GM12878 (cell line): ENCODE measurements around the gene RACGAP1. TPM values are rescaled to one million over a fixed set of nuclear protein-coding genes. Genes with fewer than 3 reads are reported as not detected.

Experiments used
- ATAC-seq: fragments of 200-7000 bp; cut with Tn5 transposase; 3 replicates; pipeline ENCODE4 v1.9.1; 2020; ENCODE audit warnings: mild to moderate bottlenecking, moderate library complexity
- BruUV-seq: library from RNA; stranded (reverse); fragments of 400-500 nt; replicated peaks from 2 replicates; lab custom pipeline; 2021; lab: Mats Ljungman, UMichigan
- CTCF ChIA-PET: fragments of 300-600 bp; sonication (Branson Sonifier 250); formaldehyde crosslinking; extraction: SDS; loops from one replicate; lab custom pipeline; 2021; ENCODE audit warnings: inconsistent platforms; lab: Yijun Ruan, JAX
- POLR2A ChIA-PET: fragments of 350-600 bp; formaldehyde crosslinking; extraction: SDS; loops from one replicate; lab custom pipeline; 2021; ENCODE audit warnings: inconsistent platforms; lab: Charles Lee
- RAD21 ChIA-PET: fragments of 300-600 bp; sonication (Branson Sonifier 250); formaldehyde crosslinking; loops from one replicate; lab custom pipeline; 2023; ENCODE audit warnings: antibody characterized with exemption; ENCODE audit not compliant: unreplicated experiment; lab: Charles Lee
- SMC1A ChIA-PET: fragments of 300-600 bp; sonication (Branson Sonifier 250); formaldehyde crosslinking; loops from one replicate; lab custom pipeline; 2023; ENCODE audit not compliant: unreplicated experiment, uncharacterized antibody; lab: Charles Lee
- DNase-seq: peaks from one replicate; pipeline ENCODE4 v3.0.0-alpha.2; 2011; ENCODE audit warnings: low read depth, low spot score
- FAIRE-seq: peaks from 3 replicates; lab custom pipeline; 2011; peaks lifted over from hg19 to GRCh38; lab: Jason Lieb, UNC
- H2AFZ ChIP-seq: 2 replicates; pipeline ENCODE4 v1.6.0; 2011; ENCODE audit warnings: low read depth, low read length, control low read depth; ENCODE audit not compliant: control insufficient read depth
- H3K27ac ChIP-seq: 2 replicates; pipeline ENCODE4 v1.5.1; 2011; ENCODE audit warnings: control low read depth; ENCODE audit not compliant: control insufficient read depth, insufficient read depth
- H3K27me3 ChIP-seq, 2 experiments: replicated peaks in 1 of 2; 2 replicates each; pipeline versions ENCODE4 v1.6.0 to v1.6.1; 2011; ENCODE audit warnings: low read length in 1 of 2; ENCODE audit not compliant: control insufficient read depth in 2 of 2, insufficient read depth in 2 of 2
- H3K36me3 ChIP-seq, 2 experiments: 2 replicates each; pipeline ENCODE4 v1.5.1; 2011; ENCODE audit warnings: low read length in 1 of 2; ENCODE audit not compliant: control insufficient read depth in 2 of 2, insufficient read depth in 2 of 2
- H3K4me1 ChIP-seq: 2 replicates; pipeline ENCODE4 v1.6.1; 2011; ENCODE audit warnings: mild to moderate bottlenecking, low read length, moderate library complexity, mixed read lengths; ENCODE audit not compliant: control insufficient read depth, insufficient read depth
- H3K4me2 ChIP-seq: 2 replicates; pipeline ENCODE4 v1.6.0; 2011; ENCODE audit warnings: control low read depth; ENCODE audit not compliant: control insufficient read depth, insufficient read depth
- H3K4me3 ChIP-seq: fragments of 200-600 bp; sonication (generic); 2 replicates; pipeline ENCODE4 v1.5.1; 2016
- H3K79me2 ChIP-seq: 2 replicates; pipeline ENCODE4 v1.6.0; 2011; ENCODE audit warnings: low read length; ENCODE audit not compliant: control insufficient read depth, insufficient read depth
- H3K9ac ChIP-seq: 2 replicates; pipeline ENCODE4 v1.8.0; 2011; ENCODE audit warnings: low read length, control low read depth, mixed read lengths; ENCODE audit not compliant: control insufficient read depth, insufficient read depth
- H3K9me3 ChIP-seq: replicated peaks from 3 replicates; pipeline ENCODE4 v1.5.1; 2011; ENCODE audit warnings: mild to moderate bottlenecking, low read length; ENCODE audit not compliant: control insufficient read depth, insufficient read depth
- H4K20me1 ChIP-seq: 2 replicates; pipeline ENCODE4 v1.6.0; 2011; ENCODE audit not compliant: control insufficient read depth, insufficient read depth
- CHD1 ChIP-seq: IDR thresholded peaks from 2 replicates; pipeline ENCODE4 v1.6.1; 2012; ENCODE audit warnings: low read depth, low read length, improper control_type of control experiment
- IRF3 ChIP-seq: fragments of 450-650 bp; IDR thresholded peaks from 2 replicates; pipeline ENCODE4 v1.6.1; 2014; ENCODE audit warnings: mild to moderate bottlenecking
- NKRF ChIP-seq: fragments of 450-650 bp; conservative IDR thresholded peaks from 2 replicates; pipeline ENCODE4 v1.6.1; 2017; ENCODE audit warnings: mild to moderate bottlenecking, moderate library complexity
- WGBS: methylation state at CpG from one replicate; pipeline ENCODE4 v1.1.6; 2016; ENCODE audit warnings: low lambda C conversion rate; ENCODE audit not compliant: insufficient replicate concordance, insufficient coverage; ENCODE audit errors: missing lambda C conversion rate; 5-methylcytosine and 5-hydroxymethylcytosine counted together
- in situ Hi-C: fragments of 300-500 bp; cut with MboI; formaldehyde crosslinking; loops from 9 replicates; pipeline ENCODE4 v1.14.3; 2018; ENCODE audit warnings: mixed read lengths
- intact Hi-C: fragments of 100-400 bp; cut with micrococcal nuclease; formaldehyde crosslinking; loops from one replicate; pipeline ENCODE4 v1.14.2; 2022; ENCODE audit not compliant: unreplicated experiment
- polyA plus RNA-seq, 11 experiments: library from polyadenylated mRNA; depleted of rRNA in 4 of 11; unstranded in 6 of 11; stranded (reverse) in 5 of 11; fragments of >200 nt; fragmentation: Nextera tagmentation in 4 of 11; fragmentation: Illumina TruSeq in 1 of 11; extraction: Ambion mirVana in 4 of 11; extraction: Trizol in 1 of 11; gene quantifications; 1 replicate in 1 of 11; 2 replicates in 10 of 11; pipeline versions ENCODE4 v1.2.1 to v1.2.3, GENCODE V29; 2011 to 2016; ENCODE audit warnings: inconsistent platforms in 2 of 11, missing spikeins in 2 of 11, low read depth in 1 of 11
- total RNA-seq, 4 experiments: library from RNA; depleted of rRNA in 3 of 4; stranded (reverse); fragments of >200 nt in 3 of 4; fragmentation: Illumina TruSeq in 1 of 4; extraction: Trizol in 1 of 4; gene quantifications; 2 replicates each; pipeline versions ENCODE4 v1.2.1 to v1.2.3, GENCODE V29; 2013 to 2021

Gene RACGAP1
- total and polyA plus RNA-seq, 10 of the 15 experiments (the other 5 are each of a cell fraction or from before 2014, with no cell fraction given), result 32.4 to 87.9 (median 76.2) TPM

- Histone ChIP-seq H3K27ac (no peak overlapping the region), H4K20me1 (no peaks in the 10 kb centered on the region), H3K27me3 (peaks cover 9 to 27% of the 10 kb centered on the region in 2 experiments), H3K4me2 (no peak overlapping the region), H3K4me1 (no peaks in the 10 kb centered on the region), H3K79me2 (no peaks in the 10 kb centered on the region), H3K36me3 (no peaks in the 10 kb centered on the region), H3K9ac (no peak overlapping the region), H3K4me3 (no peak overlapping the region), H2AFZ (no peak overlapping the region), H3K9me3 (no peaks in the 10 kb centered on the region; the same call in 2 of the 3 replicates)
- ATAC-seq, result no peak
- DNase-seq, result no peak
- ChIA-PET RAD21 (no interaction called here), POLR2A (no interaction called here), CTCF (interaction anchor here (0.8 to 1.7 kb wide), 3 partner anchors 10 to 116 kb away, joined by 3 to 6 read pairs (median 4); no protein-coding TSS in a partner anchor), SMC1A (no interaction called here)
- WGBS, result 39% methylated on average over 49 of the region's 53 CpGs
- no peak for FAIRE-seq
- in situ Hi-C loops, result no loop called here
- intact Hi-C loops, result no loop called here
- no TSS peak for BruUV-seq
- TF ChIP-seq IRF3, result no peak
- TF ChIP-seq CHD1, result no peak
- TF ChIP-seq NKRF, result no peak
Measured at GRCh38 chr12:49954863-49955830, 70.1 kb downstream of the RACGAP1 start.
